ENCODE measurements around the gene CBFA2T2. TPM values are rescaled to one million over a fixed set of nuclear protein-coding genes. Genes with fewer than 3 reads are reported as not detected.
A peak's percentile ranks its signal among the peaks of the same experiment; 100 is the strongest.
"Not testable (repeated sequence)": the region's sequence is repeated elsewhere in the genome, so short reads cannot be mapped to it uniquely, and the experiment has no call there.

The CBFA2T2 gene
- total RNA-seq, 2 donors from 2014 or later: 8.3 to 10.7 TPM

DNA sequence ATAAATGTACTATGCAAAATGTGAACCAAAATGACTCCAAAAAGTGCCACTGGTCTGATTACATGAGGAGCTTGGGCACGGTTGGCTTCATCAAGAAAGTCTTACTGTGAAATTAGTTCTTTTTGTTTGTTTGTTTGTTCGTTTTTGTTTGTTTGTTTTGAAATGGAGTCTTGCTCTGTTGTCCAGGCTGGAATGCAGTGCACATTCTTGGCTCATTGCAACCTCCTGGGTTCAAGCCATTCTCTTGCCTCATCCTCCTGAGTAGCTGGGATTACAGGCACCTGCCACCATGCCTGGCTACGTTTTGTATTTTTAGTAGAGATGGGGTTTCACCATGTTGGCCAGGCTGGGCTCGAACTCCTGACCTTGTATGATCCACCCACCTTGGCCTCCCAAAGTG lies 142.0 kb downstream of the CBFA2T2 start:
- ATAC-seq; DNase-seq; intact Hi-C loops (cut with DNase I): not testable (repeated sequence)

DNA sequence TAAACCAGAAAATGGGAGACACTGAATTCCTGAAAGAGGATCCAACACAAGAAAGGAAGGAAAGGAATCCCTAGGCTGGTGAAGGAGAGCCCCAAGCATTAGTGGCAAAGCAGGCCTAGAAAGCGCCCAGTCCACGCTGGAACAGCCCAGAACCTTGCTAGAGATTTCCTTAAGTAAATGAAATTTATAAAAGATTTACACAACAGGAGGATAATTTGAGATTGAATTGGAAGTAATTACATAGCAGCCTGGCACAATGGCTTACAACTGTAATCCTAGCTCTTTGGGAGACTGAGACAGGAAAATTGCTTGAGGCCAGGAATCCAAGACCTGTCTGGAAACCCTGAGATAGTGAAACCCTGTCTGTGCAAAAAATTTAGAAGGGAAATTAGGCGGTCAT lies 145.4 kb downstream of the CBFA2T2 start:
- no peak for ATAC-seq
- no peak for DNase-seq
- intact Hi-C loops (cut with DNase I): no loop called here

DNA sequence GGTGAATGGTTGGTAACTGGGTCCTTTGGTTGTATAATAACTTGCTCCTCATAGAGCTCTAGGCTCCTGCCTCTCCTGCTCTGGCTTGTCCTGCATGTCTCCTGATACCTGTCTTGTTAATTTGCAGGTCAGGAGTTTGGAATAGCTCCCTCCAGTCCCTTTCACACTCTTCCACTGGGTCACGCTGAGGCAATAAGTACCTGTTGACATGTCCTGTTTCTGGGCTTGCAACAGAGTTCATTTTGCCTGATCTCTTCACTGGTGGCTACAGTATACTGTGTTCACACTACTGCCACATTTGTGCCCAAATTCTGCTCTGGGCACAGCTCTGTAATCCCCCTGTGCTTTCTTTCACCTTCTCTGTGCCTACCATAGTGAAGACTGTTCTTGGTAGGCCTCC lies 146.9 kb downstream of the CBFA2T2 start:
- intact Hi-C loops (cut with DNase I): no loop called here
- no peak for DNase-seq
- no peak for ATAC-seq

DNA sequence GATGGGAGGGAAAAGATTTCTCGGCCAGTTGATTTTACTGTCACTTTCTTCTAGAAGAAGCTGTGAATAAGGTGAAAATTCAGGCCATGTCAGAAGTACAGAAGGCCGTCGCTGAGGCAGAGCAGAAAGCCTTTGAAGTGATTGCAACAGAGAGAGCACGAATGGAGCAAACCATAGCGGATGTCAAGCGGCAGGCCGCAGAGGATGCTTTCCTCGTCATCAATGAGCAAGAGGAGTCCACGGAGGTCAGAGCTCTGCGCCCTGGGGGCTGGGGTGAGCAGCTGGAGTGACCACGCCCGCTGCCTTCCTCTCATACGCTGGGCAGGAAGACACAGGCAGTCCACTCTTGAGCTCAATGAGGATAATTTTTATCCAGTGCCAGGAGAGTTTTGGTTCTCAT lies 150.4 kb downstream of the CBFA2T2 start:
- intact Hi-C loops (cut with DNase I): no loop called here
- no peak for ATAC-seq
- DNase-seq: no peak

DNA sequence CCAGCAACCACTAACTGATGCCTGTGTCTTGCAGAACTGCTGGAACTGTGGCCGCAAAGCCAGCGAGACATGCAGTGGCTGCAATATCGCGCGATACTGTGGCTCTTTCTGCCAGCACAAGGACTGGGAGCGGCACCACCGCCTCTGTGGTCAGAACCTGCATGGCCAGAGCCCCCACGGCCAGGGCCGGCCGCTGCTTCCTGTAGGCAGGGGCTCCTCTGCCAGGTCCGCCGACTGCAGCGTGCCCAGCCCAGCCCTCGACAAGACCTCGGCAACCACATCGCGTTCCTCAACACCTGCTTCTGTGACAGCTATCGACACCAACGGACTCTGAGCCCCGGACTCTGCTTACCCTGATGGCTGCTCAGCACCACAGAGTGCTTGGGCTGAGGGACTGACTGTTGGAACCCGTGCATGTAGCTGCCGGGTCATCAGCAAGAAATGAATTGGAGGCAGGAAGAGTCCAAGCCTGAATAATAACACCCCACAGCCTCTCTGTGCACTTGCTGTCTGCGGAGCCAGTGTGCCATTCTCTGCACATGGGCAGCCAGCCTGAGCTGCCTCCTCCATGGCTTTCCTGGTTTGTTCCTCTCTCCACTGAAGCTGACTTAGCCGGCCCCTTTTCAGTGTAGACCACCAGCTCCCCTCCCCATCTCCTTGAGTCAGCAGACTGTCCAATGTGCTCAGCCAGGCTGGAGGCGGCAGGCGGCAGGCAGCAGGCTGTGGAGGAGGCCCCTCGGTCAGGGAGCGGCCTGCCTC lies 154.6 kb downstream of the CBFA2T2 start:
- intact Hi-C loops (cut with DNase I): no loop called here
- DNase-seq (no peak), ATAC-seq (no peak)

DNA sequence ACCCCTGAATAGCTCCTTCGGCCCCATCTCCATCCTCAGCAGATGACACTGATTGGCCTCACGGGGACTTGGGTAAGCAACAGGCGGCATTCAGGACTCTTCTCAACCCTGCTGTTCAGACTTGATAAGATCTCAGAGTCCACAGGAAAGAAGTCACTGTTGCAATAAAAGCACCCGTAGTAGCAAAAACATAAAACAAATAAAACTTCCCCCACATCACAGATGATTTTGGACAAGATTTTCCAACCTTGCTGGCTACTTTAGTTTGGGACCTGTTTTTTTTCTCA lies 155.1 kb downstream of the CBFA2T2 start:
- intact Hi-C loops (cut with DNase I): no loop called here
- ATAC-seq: no peak

DNA sequence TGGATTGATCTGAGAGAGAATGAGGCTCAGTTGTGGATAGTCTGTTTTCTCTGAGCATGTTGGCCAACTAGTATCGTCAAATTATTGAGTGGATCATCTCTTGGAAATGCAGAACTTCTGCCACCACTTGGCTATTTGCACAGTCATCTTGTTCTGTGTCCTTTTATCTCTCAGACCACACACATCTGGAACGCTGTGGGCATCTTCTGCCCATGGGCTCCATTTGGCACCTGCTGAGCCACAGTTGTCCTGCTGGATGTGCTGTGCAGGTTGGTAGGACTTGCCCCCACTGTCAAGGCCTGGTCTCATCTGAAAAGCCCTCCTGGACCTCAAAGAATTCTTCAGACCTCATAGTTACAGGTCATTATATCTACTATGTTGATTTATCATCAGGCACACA lies 155.5 kb downstream of the CBFA2T2 start:
- ATAC-seq (no peak), DNase-seq (no peak)
- intact Hi-C loops (cut with DNase I): no loop called here

More for the DNA sequence above, 155.1 kb downstream of the CBFA2T2 start:
- no peak for DNase-seq

DNA sequence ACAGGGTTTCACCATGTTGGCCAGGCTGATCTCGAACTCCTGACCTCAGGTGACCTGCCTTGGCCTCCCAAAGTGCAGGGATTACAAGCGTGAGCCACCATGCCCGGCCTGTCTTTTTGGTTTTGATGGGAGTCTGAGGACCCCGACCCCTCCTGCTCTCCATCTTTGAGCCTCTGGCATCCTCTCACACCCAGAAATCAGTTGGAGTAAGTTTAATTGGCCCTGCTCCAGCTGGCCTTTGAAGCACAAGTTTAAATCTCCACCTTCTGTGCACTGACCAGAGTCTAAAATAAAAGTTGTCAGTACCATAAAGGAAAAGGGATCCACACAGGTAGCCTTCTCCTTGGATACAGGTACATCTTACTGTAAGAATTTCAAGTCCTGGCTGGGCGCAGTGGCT lies 156.3 kb downstream of the CBFA2T2 start:
- intact Hi-C loops (cut with DNase I): no loop called here
- no peak for ATAC-seq
- DNase-seq: no peak

DNA sequence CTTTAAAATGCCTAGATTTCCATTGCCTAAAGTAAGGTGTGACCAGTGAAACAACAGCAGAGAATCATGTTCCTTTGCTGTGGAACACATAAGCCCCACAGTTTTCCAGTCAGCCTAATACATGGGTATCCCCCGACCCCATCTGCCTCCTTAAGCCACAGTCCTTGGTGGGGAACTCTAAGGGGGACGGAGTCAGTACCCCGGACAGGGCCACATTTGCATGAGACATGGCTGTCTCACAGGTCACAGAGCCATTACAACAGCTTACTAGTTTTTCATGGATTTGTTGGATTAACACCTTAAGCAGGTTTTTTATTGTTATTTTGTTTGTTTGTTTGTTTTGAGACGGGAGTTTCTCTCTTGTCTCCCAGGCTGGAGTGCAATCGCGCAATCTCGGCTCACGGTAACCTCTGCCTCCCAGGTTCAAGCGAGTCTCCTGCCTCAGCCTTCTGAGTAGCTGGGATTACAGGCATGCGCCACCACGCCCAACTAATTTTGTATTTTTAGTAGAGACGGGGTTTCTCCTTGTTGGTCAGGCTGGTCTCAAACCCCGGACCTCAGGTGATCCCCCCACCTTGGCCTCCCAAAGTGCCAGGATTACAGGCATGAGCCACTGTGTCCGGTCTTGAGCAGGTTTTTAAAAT lies 157.2 kb downstream of the CBFA2T2 start:
- intact Hi-C loops (cut with DNase I); ATAC-seq; DNase-seq: not testable (repeated sequence)

DNA sequence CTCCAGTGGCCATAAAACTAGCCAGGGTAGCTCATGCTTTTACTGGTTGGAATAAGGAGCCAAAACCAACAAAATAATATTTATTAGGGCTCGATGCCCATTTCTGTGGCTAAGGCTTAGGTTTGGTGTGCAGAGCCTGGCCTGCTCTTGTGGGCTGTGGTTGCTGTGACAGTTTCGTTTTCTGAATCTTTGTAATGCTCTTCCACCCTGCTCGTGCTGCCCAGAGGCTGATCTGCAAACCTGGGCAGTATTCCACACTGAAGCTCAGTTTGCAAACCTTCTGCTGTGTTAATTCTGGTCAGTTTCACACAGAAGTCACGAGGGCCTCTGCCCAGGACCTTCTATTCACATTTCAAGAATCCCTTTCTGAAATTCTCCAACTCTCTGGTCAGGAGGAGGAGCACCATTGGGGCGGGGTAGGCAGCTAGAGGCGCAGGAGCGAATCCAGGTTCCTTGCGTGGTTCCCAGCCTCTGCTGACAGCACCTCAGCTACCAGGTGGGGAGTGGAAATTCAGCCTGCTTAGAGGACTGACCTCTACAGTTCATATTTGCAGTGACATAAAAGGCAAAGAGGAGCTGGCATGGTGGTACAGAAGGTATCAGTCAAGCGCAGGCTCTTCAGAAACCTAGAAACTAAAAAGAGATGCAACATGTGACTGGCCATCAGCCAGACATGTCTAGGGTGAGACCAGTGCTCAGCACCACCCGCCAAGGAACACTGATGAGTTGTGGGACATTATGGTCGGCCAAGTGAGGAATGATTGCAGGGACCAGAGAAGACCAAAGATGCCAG lies 157.9 kb downstream of the CBFA2T2 start:
- ATAC-seq (peak; percentile 69 to 76), DNase-seq (no peak)
- intact Hi-C loops (cut with DNase I): no loop called here

DNA sequence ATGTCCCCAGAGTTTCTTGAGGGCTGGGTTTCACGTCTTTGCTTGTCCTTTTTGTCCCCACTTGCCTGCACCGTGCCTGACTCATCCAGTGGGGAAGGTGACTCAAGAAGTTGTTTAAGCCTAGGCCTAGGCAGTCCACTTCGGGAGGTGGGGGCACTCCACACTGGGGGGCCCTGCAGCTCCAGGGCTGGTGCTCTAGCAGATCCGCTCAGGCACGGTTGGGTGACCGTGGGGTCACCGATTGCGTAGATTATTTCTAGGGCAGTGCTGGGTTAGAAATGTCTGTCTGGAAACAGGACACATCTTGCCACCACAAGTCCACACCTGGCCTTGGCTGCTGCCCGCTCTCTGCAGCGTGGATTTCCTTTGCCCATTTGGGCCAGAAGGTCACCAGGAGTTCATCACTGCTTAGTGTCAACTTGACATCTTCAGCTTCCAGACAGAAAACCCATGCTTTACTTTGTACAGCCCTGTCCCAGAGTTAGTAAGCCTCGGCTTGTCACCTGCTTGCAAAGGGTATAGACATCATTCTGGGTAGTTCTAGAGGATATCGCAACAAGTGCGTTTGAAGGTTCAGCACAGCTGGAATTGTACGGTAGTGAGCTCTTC lies 158.6 kb downstream of the CBFA2T2 start:
- DNase-seq: no peak
- peak in 1 of 2 donors; percentile 26 for ATAC-seq
- intact Hi-C loops (cut with DNase I): no loop called here

DNA sequence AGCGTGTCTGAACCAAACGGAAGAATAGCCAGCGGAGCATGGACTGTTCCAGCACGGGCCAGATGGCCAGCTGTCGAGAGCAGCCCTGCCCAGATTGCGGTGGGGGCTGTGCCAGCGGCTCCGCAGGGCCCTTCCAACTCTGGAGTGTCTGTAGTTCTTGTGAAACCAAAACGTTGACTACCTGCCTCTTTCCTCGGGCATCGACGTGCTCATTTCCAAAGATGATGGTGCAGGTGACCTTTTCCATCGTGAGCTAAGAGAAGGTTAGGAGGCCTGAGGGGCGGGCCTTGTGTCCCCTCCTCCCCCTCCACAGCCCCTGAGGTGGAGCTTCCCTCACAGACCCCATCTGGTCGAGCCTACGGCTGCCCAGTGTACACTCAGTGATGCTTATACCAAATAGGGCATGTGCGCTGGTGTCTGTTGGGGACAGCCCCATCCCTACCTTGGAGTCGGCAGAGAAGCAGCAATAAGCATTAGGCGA lies 159.3 kb downstream of the CBFA2T2 start:
- peak; percentile 58 to 67 for ATAC-seq
- peak; percentile 66 for DNase-seq
- intact Hi-C loops (cut with DNase I): no loop called here

DNA sequence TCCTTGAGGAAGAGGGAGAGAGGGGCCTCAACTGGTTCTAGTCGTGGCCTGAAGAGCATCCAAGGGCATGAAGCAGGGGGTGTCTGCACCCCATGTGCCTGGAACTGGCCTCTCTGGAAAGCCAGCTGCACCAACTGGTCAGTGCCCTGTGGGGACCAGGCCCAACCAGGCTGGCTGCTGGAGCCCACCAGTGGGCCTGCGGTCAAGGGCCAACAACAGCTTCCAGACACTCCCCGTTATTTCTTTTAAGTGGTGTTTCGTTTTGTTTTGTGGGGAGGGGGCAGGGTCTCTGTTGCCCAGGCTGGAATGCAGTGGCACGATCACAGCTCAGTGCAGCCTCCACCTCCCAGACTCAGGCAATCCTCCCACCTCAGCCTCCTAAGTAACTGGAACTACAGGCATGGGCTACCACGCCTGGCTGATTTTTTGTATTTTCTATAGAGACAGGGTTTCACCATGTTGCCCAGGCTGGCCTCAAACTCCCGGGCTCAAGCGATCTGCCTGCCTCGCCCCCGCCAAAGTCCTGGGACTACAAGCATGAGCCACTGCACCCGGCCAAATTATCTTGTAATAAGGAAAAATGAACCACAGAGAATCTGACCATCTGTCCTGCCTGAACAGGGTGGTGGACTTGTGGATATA lies 160.3 kb downstream of the CBFA2T2 start:
- DNase-seq (no peak), ATAC-seq (no peak)
- intact Hi-C loops (cut with DNase I): loop anchor here (5.0 kb wide), 3 partner anchors 188 to 258 kb away; no protein-coding TSS in a partner anchor

DNA sequence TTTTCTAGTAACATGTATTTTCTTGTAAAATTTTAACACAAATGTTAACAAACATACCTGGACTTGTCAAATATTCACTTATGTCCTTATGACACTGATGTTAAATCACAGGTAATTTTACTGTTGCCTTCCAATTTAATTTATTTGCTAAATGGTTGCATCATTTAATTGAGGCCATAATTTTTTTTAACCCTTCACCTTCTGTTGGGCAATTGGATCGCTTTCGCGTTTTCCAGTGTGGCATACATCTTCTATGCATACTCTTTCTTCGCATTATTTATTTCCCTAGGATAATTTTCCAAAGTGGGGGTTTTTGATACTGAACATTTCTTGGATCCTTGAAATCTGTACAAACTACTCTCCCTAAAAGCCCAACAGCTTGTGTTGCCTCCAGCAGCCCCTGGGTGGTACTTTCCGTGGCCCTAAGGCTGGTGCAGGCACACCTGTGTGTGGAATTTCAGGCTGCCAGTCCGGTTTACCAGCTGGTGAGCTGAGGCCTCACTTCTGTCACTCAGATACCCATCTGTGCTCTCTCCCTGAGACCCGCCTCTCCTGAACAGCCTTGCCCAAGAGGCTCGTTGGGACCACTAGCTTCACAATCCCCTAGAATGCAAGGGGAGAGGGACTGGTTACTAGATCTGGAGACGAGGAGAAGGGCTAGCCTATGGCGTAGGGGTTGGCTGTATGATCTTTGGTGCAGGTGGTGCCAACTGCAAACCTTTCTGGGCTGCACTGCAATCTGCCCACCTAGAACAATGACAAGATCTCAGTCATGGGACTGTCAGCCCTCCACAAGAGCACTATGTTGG lies 161.1 kb downstream of the CBFA2T2 start:
- intact Hi-C loops (cut with DNase I): loop anchor here (5.0 kb wide), 3 partner anchors 189 to 259 kb away; no protein-coding TSS in a partner anchor
- ATAC-seq: no peak

DNA sequence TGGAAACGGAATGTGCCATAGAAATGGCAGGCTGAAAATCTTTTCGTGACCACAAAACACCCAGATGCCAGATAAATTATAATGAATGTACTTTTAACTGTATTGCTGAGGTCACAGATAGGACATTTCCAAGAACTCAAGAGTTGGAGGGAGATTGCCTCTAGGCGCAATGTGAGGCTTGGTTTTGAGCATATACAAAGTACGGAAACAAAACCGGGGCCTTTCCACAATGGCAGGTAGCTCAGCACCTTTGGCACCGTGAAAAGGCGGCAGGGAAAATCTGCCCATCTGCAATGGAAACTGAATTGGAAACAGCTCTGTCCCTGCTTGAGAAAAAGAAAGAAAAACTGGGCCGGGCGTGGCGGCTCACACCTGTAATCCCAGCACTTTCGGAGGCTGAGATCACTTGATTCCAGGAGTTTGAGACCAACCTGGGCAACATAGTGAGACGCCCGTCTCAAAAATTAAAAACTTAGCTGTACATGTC lies 161.7 kb downstream of the CBFA2T2 start:
- no peak for DNase-seq
- intact Hi-C loops (cut with DNase I): loop anchor here (5.0 kb wide), 3 partner anchors 189 to 259 kb away; no protein-coding TSS in a partner anchor

More for the DNA sequence above, 161.1 kb downstream of the CBFA2T2 start:
- no peak for DNase-seq

DNA sequence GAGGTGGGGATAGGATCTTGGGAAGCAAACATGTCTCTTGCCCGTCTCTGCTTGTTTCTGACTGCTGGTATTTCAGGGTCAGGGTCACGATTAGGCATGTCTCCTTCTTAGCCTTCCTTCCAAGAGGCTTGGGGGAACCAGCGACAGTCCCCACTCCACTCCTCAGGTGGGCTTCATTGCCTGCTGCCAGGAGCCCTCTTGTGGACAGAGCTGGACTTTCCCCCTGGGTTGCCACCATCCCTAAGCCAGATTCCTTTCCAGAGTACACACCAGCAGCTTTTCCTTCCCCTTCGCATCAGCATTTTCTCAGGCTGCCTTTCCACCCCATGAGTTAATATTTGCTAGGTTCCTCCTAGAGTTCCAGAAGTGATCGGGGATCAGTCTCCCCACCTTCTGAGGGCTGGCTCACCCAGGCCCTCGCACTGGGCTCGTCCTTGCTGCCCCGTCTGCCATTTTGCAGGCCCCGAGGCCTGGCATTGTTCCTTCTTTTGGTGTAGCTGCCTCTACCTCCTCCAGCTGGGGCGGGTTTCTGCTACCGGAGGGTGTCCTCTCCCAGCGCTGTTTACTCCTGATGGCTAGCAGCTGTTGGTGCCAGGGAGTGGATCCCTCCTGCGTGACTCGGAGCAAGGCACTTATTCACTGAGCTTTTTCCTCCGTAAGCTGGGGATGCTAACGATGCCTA lies 163.5 kb downstream of the CBFA2T2 start:
- intact Hi-C loops (cut with DNase I): loop anchor here (5.0 kb wide), 3 partner anchors 191 to 261 kb away; no protein-coding TSS in a partner anchor
- peak; percentile 62 for DNase-seq
- ATAC-seq: peak; percentile 62 to 74

More for the DNA sequence above, 161.7 kb downstream of the CBFA2T2 start:
- ATAC-seq: no peak

DNA sequence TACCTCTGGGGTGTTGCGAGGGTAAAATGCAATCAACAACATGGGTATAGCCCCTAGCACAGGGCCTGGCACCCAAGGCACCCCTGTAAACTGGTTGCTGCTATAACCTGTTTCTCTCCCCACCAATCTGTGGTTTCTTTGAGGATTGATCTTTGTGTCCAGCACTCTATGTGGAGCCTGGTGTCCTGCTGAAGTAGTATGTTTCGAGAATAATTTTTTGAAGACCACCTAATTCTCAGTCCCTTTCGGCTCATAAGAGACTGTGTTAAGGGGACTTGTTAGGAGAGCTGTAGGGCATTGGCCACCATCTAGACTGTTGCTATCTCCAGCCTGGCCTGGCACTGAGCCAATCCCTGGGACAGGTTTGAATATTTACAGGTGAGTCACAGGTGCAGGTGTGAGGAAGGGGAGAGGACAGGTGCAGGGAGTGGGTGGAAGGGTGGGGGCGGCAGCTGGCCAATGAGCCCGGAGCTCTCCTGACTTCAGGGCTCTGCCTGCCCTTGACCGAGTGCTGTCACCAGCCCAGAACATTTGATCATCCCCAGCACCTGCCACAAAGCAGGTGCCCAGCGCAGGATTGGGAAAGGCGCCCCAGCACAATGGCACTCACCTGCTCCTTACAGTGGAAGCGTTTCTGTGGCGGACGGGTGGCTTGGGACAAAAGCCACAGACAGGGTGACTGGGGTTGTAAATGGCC lies 164.2 kb downstream of the CBFA2T2 start:
- ATAC-seq (peak; percentile 1 to 9), DNase-seq (no peak)
- intact Hi-C loops (cut with DNase I): loop anchor here (5.0 kb wide), 3 partner anchors 192 to 262 kb away; no protein-coding TSS in a partner anchor

Measured in left cardiac atrium (tissue), 4 donors.